AG09319 (cell line): ENCODE data around the gene TOM1.

Experiments used
- DNase-seq: peaks from one replicate; pipeline ENCODE4 v3.0.0-alpha.2; 2010; ENCODE audit warnings: low read depth; ENCODE audit errors: extremely low read depth
- CTCF ChIP-seq: IDR thresholded peaks from 2 replicates; pipeline ENCODE4 v1.5.1; 2011; ENCODE audit warnings: low read depth, mild to moderate bottlenecking, inconsistent platforms, low read length, moderate library complexity

TOM1 gene

DNA sequence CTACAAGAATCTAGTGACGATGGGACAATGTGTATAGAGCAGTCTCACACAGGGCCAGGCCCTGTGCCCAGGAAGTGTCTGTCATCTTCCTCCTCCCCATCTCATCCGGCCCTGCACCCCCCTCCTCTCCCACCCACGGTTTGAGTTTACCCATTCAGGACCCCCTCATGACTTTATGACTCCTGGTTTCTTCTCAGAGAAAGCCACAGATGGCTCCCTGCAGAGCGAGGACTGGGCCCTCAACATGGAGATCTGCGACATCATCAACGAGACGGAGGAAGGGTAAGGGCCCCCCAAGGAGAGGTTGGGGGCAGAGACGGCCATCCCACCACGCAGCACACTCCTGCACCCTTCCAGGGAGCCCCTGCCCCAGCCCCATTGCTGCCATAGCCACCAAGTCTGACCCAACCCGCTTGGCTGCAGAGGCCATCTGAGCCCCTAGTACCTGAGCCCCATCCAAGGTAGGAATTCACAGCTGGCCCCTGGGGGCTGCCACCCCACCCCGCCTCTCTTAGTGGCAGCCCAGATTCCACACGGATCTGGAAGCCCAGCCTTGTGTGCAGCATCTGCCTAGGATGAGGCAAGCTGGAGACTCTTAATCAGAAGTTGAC lies 18.1 kb downstream of the TOM1 start:
- TF ChIP-seq CTCF, result no peak
- no peak for DNase-seq

- no peak for TF ChIP-seq CTCF
- DNase-seq, result no peak
Measured at GRCh38 chr22:35318346-35319215, 18.9 kb downstream of the TOM1 start.

- no peak for TF ChIP-seq CTCF
- DNase-seq, result no peak
Measured at GRCh38 chr22:35319244-35319985, 19.7 kb downstream of the TOM1 start.

- no peak for DNase-seq
Measured at GRCh38 chr22:35322126-35322525, 22.4 kb downstream of the TOM1 start.

DNA sequence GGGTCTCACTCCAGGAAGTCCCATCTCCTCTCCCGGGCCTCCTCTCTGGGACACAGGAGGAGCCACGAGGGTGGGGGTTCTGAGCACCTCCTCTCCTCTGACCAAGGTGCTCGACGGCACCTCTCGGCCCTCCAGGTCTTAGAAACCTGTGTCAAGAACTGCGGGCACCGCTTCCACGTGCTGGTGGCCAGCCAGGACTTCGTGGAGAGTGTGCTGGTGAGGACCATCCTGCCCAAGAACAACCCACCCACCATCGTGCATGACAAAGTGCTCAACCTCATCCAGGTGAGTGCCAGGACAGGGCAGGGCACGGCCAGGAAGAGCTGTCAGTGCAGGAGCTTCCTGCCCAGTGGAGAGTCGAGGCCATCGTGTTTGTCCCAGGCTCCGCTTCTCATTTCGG lies 23.2 kb downstream of the TOM1 start:
- TF ChIP-seq CTCF, result no peak
- no peak for DNase-seq

More at GRCh38 chr22:35322126-35322525, 22.4 kb downstream of the TOM1 start:
- no peak for TF ChIP-seq CTCF

DNA sequence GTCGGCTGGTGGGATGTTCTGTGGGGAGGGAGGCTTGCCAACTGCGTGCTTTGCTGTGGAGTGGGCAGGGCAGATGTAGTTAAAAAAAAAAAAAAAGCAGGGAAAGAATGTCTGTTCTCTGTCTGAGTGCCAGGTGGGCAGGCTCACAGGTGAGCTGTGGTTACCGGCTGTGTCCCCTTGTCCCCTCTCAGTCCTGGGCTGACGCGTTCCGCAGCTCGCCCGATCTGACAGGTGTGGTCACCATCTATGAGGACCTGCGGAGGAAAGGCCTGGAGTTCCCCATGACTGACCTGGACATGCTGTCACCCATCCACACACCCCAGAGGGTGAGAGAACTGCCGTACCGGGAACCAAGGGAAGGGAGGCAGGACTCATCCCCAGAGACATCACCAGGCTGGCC lies 23.6 kb downstream of the TOM1 start:
- TF ChIP-seq CTCF, result no peak
- DNase-seq, result no peak

DNA sequence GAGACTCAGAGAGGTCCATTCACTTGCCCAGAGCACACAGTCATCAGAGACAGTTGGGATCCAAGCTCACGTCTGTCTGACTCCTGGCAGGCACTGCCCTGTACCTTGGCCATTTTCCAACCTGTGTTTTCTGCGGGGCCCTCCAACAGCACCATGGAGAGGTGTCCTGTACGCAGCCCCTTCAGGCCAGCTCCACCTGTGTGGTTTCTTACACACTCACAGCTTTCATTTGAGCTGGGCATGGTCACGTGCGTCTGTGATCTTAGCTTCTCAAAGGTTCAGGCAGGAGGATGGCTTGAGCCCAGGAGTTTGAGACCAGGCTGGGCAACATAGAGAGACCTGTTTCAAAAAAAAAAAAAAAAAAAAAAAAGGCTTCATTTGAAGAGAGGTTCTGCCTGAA lies 24.4 kb downstream of the TOM1 start:
- TF ChIP-seq CTCF, result no peak
- DNase-seq, result no peak
